SU-DHL-6 (cell line): Measurements from ENCODE around the gene SPAG8.

Source experiments
- H2AFZ ChIP-seq: fragments of 200-600 bp; sonication (generic); 2 replicates; pipeline ENCODE4 v1.6.1; 2014; ENCODE audit warnings: low read depth, mild to moderate bottlenecking, moderate library complexity, mixed read lengths, antibody characterized with exemption, low read length; ENCODE audit not compliant: severe bottlenecking
- H3F3A ChIP-seq: fragments of 200-600 bp; shearing (Covaris generic); 2 replicates; pipeline ENCODE4 v1.6.0; 2016; ENCODE audit warnings: antibody characterized with exemption, mild to moderate bottlenecking; ENCODE audit not compliant: insufficient read depth
- H3K27ac ChIP-seq: fragments of 200-600 bp; sonication (generic); 2 replicates; pipeline ENCODE4 v1.5.1; 2016; ENCODE audit warnings: low read depth, mild to moderate bottlenecking, low read length, moderate library complexity, mixed read lengths
- H3K27me3 ChIP-seq: fragments of 200-600 bp; sonication (generic), shearing (Covaris generic); 2 replicates; pipeline ENCODE4 v1.6.0; 2014; ENCODE audit warnings: mild to moderate bottlenecking, low read length
- H3K36me3 ChIP-seq: fragments of 200-600 bp; sonication (generic); 2 replicates; pipeline ENCODE4 v1.6.1; 2014; ENCODE audit warnings: mild to moderate bottlenecking, low read length, mixed read lengths
- H3K4me2 ChIP-seq: fragments of 300-600, 200-600 bp; shearing (Covaris generic), sonication (generic); 2 replicates; pipeline ENCODE4 v1.6.0; 2014; ENCODE audit warnings: low read length, low read depth, mild to moderate bottlenecking; ENCODE audit not compliant: poor library complexity, severe bottlenecking
- H3K4me3 ChIP-seq: fragments of 200-600 bp; sonication (generic); 2 replicates; pipeline ENCODE4 v1.5.1; 2014; ENCODE audit warnings: antibody characterized with exemption, low read length, mild to moderate bottlenecking, mixed read lengths; ENCODE audit not compliant: insufficient read depth, poor library complexity, severe bottlenecking
- H3K79me2 ChIP-seq: fragments of 200-600 bp; sonication (generic); 2 replicates; pipeline ENCODE4 v1.6.1; 2014; ENCODE audit warnings: mild to moderate bottlenecking, low read length, moderate library complexity; ENCODE audit not compliant: insufficient read depth
- H3K9ac ChIP-seq: fragments of 200-600 bp; sonication (generic); 2 replicates; pipeline ENCODE4 v1.7.0; 2014; ENCODE audit warnings: mild to moderate bottlenecking, low read length
- H3K9me2 ChIP-seq: fragments of 200-600 bp; sonication (generic); replicated peaks from 2 replicates; pipeline ENCODE4 v1.6.1; 2014; ENCODE audit warnings: low read length; ENCODE audit not compliant: insufficient read depth
- H3K9me3 ChIP-seq: fragments of 200-600 bp; sonication (generic); 2 replicates; pipeline ENCODE4 v1.6.1; 2014; ENCODE audit warnings: low read length, mixed read lengths; ENCODE audit not compliant: insufficient read depth
- H4K20me1 ChIP-seq: fragments of 200-600 bp; sonication (generic); 2 replicates; pipeline ENCODE4 v1.6.1; 2014; ENCODE audit warnings: low read depth, mild to moderate bottlenecking, antibody characterized with exemption, low read length, moderate library complexity, mixed read lengths
- EZH2phosphoT487 ChIP-seq: fragments of 200-600 bp; sonication (generic), shearing (Covaris generic); conservative IDR thresholded peaks from 2 replicates; pipeline ENCODE4 v1.6.1; 2018; ENCODE audit warnings: mild to moderate bottlenecking, antibody characterized with exemption, low read length, moderate library complexity, mixed read lengths
- TF ChIP-seq, protein P1 (sequence below): fragments of 200-600 bp; sonication (generic); IDR thresholded peaks from one replicate; pipeline ENCODE4 v1.5.1; 2017; ENCODE audit warnings: antibody characterized with exemption, mild to moderate bottlenecking, low read length, moderate library complexity; ENCODE audit not compliant: insufficient read depth, poor library complexity, severe bottlenecking

SPAG8 gene

DNA sequence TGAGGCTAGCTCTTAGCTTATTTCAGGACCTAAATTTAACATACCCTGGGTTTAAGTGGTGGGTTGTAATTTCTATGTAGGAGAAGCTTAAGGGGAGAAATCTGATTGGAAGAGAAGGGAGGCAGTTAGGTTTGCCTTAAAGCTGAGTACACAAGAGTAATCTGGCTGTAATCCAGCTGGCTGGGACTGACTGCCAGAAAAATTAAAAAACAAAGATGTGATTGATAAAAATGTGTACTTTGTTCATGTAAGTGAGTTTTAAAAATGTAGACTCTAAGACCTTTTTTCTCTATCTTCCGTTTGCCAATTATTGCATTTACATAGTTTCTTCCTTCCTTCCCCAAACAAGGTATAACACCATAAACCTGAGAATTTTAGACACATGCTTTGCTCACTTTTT is 40.5 kb downstream of the SPAG8 start:
- Histone ChIP-seq H3K4me3 (no peak overlapping the region), H3K9me2 (no peaks in the 10 kb centered on the region), H3K9me3 (no peaks in the 10 kb centered on the region), H3K79me2 (no peaks in the 10 kb centered on the region), H3K27ac (no peak overlapping the region), H3F3A (peaks cover under 1% of the 10 kb centered on the region; the same call in 1 of the 2 replicates), H3K4me2 (no peak overlapping the region), H2AFZ (no peak overlapping the region), H4K20me1 (no peaks in the 10 kb centered on the region), H3K36me3 (no peaks in the 10 kb centered on the region), H3K9ac (no peak overlapping the region), H3K27me3 (no peaks in the 10 kb centered on the region)
- TF ChIP-seq, protein P1, sequence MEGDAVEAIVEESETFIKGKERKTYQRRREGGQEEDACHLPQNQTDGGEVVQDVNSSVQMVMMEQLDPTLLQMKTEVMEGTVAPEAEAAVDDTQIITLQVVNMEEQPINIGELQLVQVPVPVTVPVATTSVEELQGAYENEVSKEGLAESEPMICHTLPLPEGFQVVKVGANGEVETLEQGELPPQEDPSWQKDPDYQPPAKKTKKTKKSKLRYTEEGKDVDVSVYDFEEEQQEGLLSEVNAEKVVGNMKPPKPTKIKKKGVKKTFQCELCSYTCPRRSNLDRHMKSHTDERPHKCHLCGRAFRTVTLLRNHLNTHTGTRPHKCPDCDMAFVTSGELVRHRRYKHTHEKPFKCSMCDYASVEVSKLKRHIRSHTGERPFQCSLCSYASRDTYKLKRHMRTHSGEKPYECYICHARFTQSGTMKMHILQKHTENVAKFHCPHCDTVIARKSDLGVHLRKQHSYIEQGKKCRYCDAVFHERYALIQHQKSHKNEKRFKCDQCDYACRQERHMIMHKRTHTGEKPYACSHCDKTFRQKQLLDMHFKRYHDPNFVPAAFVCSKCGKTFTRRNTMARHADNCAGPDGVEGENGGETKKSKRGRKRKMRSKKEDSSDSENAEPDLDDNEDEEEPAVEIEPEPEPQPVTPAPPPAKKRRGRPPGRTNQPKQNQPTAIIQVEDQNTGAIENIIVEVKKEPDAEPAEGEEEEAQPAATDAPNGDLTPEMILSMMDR, result no peak
- no peak for TF ChIP-seq EZH2phosphoT487

DNA sequence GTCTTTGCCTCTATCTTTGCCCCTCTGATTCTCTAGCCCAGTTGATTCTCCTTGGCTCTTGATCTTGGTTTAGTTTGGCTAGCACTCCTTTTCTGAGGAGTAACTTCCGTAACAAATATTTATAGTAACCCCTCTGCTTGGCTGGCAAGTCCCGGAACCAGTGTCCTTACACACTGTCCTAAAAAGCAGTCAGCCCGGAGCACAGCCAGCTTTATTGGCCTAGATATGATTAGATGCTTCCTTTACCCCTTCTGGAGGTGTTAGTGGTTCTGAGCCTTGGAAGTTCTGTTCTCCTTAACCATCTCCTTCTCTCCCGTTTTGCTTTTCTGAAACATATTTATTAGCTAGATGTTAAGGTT is 41.0 kb downstream of the SPAG8 start:
- no peak overlapping the region for H3K4me3 ChIP-seq
- H3K9me2 ChIP-seq, result no peaks in the 10 kb centered on the region
- H3F3A ChIP-seq, result peaks cover 5% of the 10 kb centered on the region; the same call in 1 of the 2 replicates
- H3K9me3 ChIP-seq, result no peaks in the 10 kb centered on the region
- H3K27ac ChIP-seq, result no peak overlapping the region
- H3K27me3 ChIP-seq, result no peaks in the 10 kb centered on the region
- no peak overlapping the region for H3K9ac ChIP-seq
- no peaks in the 10 kb centered on the region for H4K20me1 ChIP-seq
- no peaks in the 10 kb centered on the region for H3K79me2 ChIP-seq
- no peaks in the 10 kb centered on the region for H3K36me3 ChIP-seq
- no peak overlapping the region for H2AFZ ChIP-seq
- TF ChIP-seq EZH2phosphoT487, result no peak
- TF ChIP-seq, protein P1, result no peak
- no peak overlapping the region for H3K4me2 ChIP-seq

DNA sequence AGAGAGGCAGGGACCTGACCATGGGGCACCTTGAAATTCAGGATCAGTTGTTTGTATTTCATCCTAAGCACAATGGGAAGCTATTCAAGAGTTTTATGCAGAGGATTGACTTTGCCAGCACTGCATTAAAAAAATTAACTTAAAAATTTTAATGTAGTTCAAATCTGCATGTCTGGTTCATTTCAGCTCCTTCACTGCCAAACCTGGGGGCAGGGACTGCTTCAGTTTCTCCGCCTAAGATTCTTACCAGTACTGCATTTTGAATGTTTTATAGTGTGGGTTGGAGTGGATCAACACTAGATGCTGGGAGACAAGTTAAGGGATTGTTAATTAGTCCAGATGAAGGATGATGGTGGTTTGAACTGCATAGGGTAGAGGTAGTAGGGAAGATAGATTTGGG is 42.3 kb downstream of the SPAG8 start:
- Histone ChIP-seq H3K27me3 (no peaks in the 10 kb centered on the region), H4K20me1 (no peaks in the 10 kb centered on the region), H3K9me3 (no peaks in the 10 kb centered on the region), H3K36me3 (no peaks in the 10 kb centered on the region), H3K27ac (no peak overlapping the region), H3K4me2 (no peak overlapping the region), H3K9ac (no peak overlapping the region), H3K79me2 (no peaks in the 10 kb centered on the region), H3F3A (peaks cover 5% of the 10 kb centered on the region; the same call in 1 of the 2 replicates), H2AFZ (no peak overlapping the region), H3K4me3 (no peak overlapping the region), H3K9me2 (no peaks in the 10 kb centered on the region)
- TF ChIP-seq EZH2phosphoT487, result no peak
- TF ChIP-seq, protein P1, result no peak
